ENCODE data around the gene HS3ST3A1. TPM values are rescaled to one million over a fixed set of nuclear protein-coding genes. Genes with fewer than 3 reads are reported as not detected.

Gene HS3ST3A1
- total RNA-seq, 1 donor from 2014 or later: 4.5 TPM

DNA sequence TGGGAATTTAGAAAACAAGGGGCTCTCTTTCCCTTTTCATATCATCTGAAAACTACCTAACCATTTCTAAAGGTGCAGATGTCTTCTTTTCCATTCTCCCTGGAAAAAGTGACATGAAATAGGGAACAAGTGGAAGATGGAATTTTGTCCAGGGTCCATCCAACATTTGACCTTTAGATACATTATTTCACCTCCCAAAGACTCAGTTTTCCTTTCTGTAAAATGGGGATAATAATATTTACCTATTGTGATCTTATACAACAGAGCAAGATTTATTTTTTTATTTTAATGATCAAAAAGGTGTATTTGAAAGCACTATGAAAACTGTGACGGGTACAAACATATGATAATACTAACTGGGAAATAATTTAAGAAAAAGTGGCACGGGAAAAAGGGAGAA lies 106.3 kb downstream of the HS3ST3A1 start:
- intact Hi-C loops (cut with micrococcal nuclease): no loop called here

DNA sequence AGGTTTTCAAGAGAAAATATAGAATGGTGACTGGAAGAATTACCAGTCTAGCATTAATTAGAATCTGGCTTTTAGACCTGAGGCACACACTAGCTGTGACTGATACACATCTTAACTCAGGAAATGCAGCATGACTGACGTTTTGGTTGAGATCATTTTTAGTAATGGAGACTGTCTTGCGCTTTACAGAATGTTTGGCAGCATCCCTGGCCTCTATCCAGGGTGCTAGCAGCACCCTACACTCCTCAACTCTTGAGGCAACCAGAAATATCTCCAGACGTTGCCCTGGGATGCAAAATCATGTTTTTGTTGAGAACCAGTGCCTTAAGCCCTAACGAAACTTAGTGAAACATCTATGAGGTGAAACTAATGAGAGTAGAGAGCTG lies 109.0 kb downstream of the HS3ST3A1 start:
- intact Hi-C loops (cut with micrococcal nuclease): no loop called here

DNA sequence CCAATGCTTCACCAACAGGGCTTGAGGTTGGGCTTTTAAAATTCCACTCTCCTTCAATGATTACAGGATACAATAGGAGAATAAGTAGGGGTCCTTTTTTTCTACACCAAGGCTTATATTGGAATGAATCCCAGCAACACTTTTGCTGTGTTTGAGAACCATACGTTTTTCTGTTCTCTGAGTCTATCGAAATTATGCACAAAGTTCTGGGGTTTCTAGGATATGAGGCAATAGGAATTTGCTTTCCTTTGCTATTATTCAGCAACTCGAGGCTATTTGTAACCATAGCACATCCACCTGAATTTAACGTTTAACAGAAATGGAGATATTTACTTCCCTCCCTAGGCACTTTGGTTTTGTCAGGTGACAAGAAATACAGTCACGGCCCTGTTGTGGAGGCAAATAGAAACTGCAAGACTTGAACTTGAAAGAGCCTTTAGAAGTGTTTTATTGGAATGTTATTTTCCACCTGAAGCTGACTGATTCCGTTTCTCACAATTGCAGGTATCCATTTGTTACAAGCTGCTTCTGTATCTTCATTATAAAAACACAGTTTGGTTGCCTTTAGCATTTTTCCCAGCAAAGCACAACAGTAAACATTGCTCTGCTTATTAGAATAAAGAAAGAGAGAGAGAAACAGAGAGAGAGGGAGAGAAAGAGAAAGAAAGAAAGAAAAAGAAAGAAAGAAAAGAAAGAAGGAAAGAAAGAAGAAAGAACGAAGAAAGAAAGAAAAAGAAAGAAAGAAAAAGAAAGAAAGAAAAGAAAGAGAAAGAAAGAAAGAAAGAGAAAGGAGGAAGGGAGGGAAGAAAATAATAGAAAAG lies 109.6 kb downstream of the HS3ST3A1 start:
- intact Hi-C loops (cut with micrococcal nuclease): no loop called here

DNA sequence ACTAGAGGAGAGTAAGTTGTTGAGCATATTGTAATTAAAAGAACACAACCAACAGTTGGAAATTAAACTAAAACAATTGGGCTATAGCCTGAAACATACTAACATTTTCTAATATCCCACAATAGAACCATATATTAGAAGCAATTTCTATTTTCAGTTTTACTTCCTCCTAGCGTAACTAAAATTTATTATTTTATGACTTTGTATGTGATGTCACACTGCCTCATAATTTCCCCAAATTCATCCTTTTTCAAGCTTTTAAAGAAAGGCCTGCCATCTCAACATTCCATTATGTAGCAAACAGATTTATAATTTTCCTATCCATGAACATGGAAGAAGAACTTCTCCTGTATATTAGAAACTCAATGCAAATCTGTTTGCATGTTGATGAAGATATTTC lies 110.2 kb downstream of the HS3ST3A1 start:
- intact Hi-C loops (cut with micrococcal nuclease): no loop called here

DNA sequence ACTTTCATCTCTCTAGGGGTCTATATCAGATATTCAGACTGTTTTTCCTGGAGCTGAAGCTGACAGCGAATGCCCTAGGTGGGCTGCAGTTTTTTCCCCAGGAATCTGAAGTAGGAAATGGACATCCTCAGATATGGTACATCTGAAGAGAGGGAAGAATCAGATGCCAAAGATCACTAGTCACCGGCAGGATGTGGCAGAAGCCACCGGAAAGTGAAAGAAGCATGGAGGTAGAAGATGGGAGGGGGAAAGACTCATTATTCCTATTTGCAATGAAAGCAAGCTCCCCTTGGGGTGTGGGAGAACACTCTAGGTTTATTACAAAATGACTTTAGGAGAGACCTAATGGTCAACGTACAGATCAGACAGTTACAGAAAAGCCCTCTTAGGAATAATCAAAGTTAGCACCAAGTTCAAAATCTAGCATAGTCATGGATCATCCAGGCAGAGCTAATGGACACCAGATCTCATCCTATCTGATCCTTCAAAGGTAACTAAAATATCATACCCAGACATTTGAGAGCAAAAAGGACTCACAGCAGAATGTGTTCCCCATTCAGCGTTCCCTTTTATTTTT lies 110.7 kb downstream of the HS3ST3A1 start:
- intact Hi-C loops (cut with micrococcal nuclease): no loop called here

DNA sequence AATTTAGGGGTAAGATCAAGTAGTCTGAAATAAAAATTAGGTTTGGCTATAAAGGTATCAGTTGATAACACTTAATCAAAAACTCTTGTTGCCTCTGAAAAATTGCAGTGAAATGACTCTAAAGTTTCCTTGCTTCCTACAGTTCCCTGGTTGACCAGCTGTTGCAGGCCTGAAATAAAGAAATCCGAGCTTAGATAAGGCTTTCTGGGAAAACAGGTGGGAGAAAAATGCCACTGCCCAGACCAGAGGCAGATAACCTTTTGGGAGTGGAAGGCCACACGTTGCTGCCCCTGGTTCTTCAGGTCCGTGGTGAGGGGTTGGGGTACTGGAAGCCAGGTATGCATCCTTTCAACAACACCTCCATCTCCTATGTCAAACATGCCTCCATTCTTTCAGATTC lies 111.3 kb downstream of the HS3ST3A1 start:
- intact Hi-C loops (cut with micrococcal nuclease): no loop called here

DNA sequence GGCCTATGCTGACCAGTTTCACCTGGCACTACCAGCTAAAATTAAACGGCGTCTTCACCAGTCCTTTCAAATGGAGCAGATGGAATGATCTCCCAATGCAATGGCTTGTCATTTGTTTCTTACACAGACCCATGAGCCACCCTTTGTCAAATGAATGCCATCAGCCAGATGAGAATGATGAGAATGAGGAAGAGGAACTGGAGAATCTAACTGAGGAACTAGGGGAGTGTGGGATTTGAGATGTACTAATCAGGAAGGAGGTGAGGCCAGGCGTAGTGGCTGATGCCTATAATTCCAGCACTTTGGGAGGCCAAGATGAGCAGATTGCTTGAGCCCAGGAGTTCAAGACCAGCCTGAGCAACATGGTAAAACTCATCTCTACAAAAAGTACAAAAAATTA lies 116.4 kb downstream of the HS3ST3A1 start:
- intact Hi-C loops (cut with micrococcal nuclease): no loop called here

DNA sequence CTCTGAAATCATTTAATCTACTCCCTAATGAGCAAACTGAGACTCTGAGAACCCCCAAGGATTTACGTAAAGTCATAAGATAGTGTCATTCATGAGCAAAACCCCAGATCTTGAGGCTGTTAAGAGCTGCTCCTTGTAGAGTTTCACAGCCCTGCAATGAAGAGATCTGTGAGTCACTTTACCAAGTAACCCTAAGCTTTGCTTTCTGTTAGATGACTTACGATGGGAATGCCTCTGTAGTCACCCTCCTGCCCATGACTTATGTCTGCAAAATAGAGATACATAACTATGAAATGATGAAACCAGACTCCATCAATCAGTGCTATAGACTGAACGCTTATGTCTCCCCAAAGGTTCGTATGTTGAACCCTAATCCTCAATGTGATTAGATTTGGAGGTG lies 117.7 kb downstream of the HS3ST3A1 start:
- intact Hi-C loops (cut with micrococcal nuclease): no loop called here

DNA sequence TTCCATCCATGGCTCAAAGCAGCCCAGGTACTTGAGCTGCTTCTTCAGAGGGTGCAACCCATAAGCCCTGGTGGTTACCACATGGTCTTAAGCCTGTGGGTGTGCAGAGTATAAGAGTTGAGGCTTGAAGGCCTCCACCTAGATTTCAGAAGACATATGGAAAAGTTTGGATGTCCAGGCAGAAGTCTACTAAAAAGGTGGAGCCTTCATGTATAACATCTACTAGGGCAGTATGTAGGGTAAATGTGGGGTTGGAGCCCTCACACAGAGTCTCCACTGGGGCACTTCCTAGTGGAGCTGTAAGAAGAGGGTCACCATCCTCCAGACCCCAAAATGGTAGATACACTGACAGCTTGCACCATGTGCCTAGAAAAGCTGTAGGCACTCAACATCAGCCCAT lies 120.9 kb downstream of the HS3ST3A1 start:
- intact Hi-C loops (cut with micrococcal nuclease): no loop called here

DNA sequence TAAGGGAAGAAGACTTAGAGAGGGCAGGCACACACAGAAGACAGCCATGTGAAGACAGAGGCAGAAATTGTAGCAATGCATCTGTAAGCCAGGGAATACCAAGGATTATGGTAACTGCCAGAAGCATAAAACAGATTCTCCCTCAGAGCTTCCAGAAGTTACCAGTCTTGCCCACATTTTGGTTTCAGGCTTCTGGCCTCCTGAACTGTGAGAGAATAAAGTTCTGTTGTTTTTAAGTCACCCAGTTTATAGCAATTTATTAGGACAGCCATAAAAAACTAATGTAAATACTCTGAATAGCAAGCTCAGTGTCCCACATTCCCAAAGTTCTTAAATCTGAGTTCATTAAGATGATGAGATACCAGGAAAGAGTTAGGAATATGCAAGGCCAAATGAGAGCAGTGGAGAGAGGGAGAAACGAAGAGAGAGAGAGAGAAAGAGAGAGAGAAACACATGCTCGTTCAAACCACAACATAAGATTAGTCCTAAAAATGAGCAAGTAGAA lies 123.4 kb downstream of the HS3ST3A1 start:
- intact Hi-C loops (cut with micrococcal nuclease): no loop called here

DNA sequence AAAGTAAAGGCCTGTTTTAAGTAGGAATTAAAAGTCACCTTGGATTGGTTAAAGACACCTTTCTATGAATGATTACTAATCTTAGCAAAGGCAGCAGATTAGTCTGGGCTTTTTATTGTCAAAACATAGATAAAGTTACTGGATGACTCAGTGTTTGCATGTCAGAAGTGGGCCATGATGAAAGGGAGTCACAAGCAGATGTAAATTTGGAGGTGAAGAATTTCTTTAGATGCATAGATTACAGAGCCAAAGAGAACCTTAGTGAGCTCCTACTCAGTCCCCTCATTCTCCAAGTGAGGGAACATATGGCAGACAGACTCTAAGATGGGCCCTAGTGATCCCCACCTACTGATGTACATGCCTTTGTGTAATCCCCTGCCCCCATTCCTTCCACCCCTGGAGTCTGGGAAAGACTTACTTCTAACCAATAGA lies 124.5 kb downstream of the HS3ST3A1 start:
- intact Hi-C loops (cut with micrococcal nuclease): no loop called here

DNA sequence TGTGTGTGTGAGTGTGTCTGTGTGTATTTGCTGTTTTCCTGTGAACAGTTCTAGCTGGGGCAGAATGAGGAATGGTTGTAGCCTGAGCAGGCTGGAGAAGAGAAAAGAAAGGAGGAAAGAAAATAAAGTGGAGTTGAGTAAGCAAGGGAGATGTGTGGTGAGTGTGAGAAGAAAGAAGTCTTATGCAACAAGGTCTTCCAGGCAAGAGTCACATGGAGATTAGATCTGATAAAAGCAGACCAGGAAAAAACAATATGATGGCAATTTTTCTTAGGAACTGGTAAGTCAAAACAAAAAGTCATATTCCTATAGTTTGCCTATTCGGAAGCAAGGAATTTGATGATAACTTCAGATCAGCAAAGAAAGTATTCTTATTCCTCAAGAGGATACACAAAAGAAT lies 125.0 kb downstream of the HS3ST3A1 start:
- intact Hi-C loops (cut with micrococcal nuclease): no loop called here

DNA sequence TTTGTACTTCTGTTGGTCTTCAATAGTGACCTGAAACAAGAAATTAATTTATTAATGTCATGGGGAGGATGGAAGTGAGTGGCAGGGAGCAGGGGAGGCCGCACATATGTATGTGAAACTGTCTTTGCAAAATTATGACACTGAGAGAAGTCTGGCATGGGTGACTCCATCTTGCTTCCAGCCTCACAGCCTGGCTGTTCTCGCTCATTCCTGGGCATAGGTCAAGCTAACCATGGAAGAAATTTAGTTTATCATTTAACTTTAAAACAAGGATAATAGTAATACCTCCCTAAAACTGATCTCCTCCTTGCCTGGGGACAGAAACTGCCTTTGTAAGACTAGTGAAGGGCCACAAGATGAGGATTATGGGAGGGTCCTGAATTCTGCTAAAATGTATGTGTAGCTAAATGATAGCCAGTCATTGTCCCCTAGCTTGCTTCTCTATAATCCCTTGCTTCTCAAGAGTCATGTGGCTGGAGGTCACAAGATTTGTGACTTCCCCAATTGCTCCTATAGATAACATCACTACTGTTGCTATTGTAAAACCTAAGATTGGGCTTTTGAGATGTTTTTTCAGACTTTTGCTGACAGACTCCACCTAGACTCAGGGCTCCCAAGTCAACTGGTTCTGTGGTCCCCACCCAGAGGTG lies 126.0 kb downstream of the HS3ST3A1 start:
- intact Hi-C loops (cut with micrococcal nuclease): no loop called here

DNA sequence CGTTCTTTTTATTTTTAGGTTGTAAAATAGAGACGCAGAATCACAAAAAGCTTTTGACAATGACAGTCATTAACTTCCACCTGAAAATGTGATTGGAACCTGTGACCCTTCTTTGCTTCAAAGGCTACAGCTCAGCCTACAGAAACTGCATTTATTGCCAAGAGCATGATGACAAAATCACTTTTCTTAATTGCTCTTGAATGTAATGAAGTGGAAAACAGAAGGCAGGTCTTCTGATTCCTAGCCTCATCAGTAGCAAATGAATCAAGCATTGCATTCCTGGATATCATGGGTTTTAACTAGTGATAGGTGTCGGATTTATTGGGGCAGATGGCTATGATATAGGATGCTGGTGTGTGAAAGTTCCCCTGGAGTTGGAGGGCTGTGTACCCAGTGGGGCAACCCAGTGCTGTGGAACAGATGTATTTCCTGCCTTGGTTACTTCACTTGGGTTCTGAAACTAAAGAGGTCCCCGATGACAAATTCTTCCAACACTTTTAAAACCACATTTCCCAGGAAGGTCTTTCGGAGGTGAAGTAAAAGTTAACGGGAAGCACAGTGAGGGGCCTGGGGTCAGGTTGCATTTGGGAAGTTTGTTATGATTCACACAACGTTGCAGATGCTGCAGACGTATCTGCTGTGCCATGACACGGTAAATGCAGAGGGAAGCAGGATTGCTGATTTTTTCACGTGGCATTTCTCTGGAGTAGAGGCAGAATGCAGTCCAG lies 127.5 kb downstream of the HS3ST3A1 start:
- intact Hi-C loops (cut with micrococcal nuclease): no loop called here

DNA sequence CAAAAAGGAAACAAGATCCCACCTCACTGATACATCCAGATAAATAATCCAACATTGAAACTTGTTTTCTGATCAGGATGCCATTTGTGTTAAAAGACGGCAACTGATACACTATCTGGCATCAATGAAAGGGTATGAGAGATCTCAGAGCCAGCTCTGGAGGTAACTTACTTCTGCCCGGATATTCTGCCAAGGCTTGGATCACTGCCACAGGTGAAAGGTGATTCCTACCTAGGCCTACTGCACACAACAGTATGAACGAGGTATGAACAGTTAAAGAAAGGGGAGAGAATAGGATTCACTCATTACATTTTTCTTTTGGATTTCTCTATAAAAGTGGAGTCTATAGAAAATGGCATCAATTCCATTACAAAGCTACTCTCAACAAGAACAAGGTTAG lies 136.1 kb downstream of the HS3ST3A1 start:
- intact Hi-C loops (cut with micrococcal nuclease): loop anchor here (10.0 kb wide), 1 partner anchor 1209 kb away; no protein-coding TSS in a partner anchor

DNA sequence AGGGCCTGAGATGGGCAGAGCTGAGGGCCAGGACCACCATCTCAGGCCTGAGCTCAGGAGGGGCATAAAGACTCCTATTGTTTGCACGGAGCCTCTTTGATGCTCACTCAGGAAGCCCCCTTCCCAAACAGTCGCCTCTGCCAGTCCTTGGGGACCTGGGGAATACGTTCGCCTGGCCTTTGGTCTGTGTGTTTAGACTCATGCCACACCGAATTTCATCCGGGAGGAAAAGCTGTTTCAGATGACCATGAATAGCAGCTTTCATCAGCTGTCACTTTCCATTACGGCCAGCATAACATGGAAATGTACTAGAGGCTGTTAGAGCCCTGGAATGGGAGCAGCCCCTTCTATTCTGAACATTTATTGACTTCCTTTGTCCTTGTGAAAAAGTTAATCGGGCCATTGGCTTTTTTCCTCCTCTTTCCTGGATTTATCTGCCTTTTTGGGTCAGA lies 139.0 kb downstream of the HS3ST3A1 start:
- intact Hi-C loops (cut with micrococcal nuclease): loop anchor here (10.0 kb wide), 1 partner anchor 1212 kb away; no protein-coding TSS in a partner anchor

DNA sequence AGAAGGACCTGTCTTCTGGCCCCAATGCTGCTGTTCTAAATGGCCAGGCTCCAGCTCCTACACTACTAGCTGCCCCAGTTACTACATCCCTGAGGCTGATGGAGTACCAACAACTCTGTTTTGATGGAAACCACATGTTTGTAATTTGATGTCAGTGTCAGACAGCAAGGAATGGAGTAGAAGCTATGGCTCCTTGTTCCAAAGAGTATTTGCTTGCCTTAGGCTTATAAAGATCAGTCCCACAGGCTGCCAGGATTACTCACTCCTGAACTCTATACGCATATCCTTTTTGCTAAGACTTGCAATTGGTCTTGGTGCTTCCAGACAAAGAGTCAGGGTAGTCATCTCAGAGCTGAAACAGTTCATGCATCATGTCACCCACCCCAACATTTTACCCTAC lies 139.6 kb downstream of the HS3ST3A1 start:
- intact Hi-C loops (cut with micrococcal nuclease): loop anchor here (10.0 kb wide), 1 partner anchor 1213 kb away; no protein-coding TSS in a partner anchor

DNA sequence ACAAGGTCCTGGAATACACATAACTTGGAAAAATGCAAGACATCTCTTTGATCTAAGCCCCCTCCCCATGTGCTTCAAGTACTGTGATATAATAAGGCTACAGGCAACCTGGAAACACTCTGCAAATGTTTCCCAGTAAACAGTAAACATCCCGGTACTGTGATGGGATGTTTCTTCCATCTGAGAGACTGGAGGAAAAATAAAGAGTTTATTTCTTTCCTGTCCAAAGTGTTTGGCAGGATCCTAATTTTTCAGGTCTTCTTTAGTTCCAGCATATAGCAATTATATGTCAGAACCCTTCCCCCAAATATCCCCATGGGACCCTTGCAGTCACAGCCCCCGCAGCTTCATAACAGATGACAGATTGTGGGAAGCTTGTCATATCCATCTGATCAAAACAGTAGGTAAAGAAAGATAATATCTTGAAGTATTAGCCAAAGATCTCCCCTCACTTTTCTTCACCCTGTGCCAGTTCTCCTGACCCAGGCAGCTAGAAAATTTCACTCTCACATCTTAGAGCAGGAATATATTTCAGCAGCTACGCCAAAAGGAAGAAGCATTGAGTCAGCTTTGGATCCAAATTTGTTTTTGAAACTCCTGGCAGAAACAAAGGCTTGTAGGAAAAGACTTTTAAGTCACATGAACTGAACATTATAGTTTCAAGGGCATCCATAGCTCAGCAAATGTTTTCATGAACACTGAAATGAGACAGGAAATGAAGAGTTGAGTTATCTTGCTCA lies 141.3 kb downstream of the HS3ST3A1 start:
- intact Hi-C loops (cut with micrococcal nuclease): loop anchor here (10.0 kb wide), 1 partner anchor 1214 kb away; no protein-coding TSS in a partner anchor

DNA sequence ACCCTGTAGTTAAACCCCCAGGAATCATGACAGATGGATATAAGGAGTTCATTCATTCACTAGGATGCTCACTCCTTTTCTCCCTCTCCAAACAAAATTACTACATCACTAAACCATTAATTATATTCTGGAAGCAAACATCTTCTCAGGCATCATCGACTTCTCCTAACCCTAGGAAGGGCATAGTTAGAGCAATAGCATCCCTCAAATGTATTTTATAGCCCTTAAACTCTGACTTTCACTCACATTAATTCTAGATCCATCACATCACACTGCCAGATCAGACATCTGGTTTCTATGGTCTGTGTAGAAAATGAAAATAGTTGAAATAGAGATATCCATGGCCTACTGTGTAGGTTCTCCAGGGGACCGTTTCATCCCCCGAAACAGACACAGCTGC lies 143.9 kb downstream of the HS3ST3A1 start:
- intact Hi-C loops (cut with micrococcal nuclease): no loop called here
